AG04449 (cell line): ENCODE measurements around the gene ODF2L.

ENCODE experiments used
- CTCF ChIA-PET: fragments of 350-600 bp; formaldehyde crosslinking; extraction: SDS; loops from one replicate; lab custom pipeline; 2021; ENCODE audit warnings: antibody characterized with exemption; lab: Yijun Ruan, JAX
- POLR2A ChIA-PET: fragments of 400-600, 350-600 bp; formaldehyde crosslinking; extraction: SDS; loops from one replicate; lab custom pipeline; 2020; ENCODE audit warnings: antibody characterized with exemption, inconsistent platforms; lab: Yijun Ruan, JAX
- DNase-seq: peaks from one replicate; pipeline ENCODE4 v3.0.0-alpha.2; 2010; ENCODE audit warnings: low read depth, low spot score
- H3K4me3 ChIP-seq: 2 replicates; pipeline ENCODE4 v1.5.1; 2011; ENCODE audit warnings: low read depth, mild to moderate bottlenecking, control low read depth, low read length
- CTCF ChIP-seq: IDR thresholded peaks from one replicate; pipeline ENCODE4 v1.5.1; 2011; ENCODE audit warnings: mild to moderate bottlenecking, moderate library complexity, low read length, control low read depth, inconsistent platforms; ENCODE audit not compliant: insufficient read depth; ENCODE audit errors: missing control alignments

ODF2L gene

GRCh38 chr1:86396498-86396890 lies 371 bp upstream of the ODF2L start:
- DNase-seq, result no peak
- CTCF ChIA-PET, result interaction anchor here (0.7 to 2.9 kb wide), 7 partner anchors 13 to 308 kb away, joined by 3 to 11 read pairs (median 5); partner anchors contain the start of gene SH3GLB1
- POLR2A ChIA-PET, result interaction anchor here (0.6 kb wide), 1 partner anchor 33 kb away, joined by 3 read pairs; no protein-coding TSS in a partner anchor
- peak overlapping the region; percentile 94 for H3K4me3 ChIP-seq
- TF ChIP-seq CTCF, result no peak

GRCh38 chr1:86394416-86394815 lies 1.7 kb downstream of the ODF2L start:
- DNase-seq, result no peak
- POLR2A ChIA-PET, result no interaction called here
- CTCF ChIA-PET, result interaction anchor here (1.1 to 2.9 kb wide), 2 partner anchors 15 to 107 kb away, joined by 3 to 11 read pairs; no protein-coding TSS in a partner anchor
- no peak overlapping the region for H3K4me3 ChIP-seq
- TF ChIP-seq CTCF, result no peak

- ChIA-PET CTCF (interaction anchor here (1.0 to 2.4 kb wide), 3 partner anchors 9 to 113 kb away, joined by 3 to 7 read pairs (median 5); no protein-coding TSS in a partner anchor), POLR2A (no interaction called here)
- no peak for TF ChIP-seq CTCF
- H3K4me3 ChIP-seq, result no peak overlapping the region
- DNase-seq, result no peak
These were observed 6.8 kb downstream of the ODF2L start for GRCh38 chr1:86389307-86389706.

- ChIA-PET CTCF (interaction anchor here (1.4 kb wide), 1 partner anchor 111 kb away, joined by 5 read pairs; no protein-coding TSS in a partner anchor), POLR2A (no interaction called here)
- H3K4me3 ChIP-seq, result no peak overlapping the region
- no peak for TF ChIP-seq CTCF
- no peak for DNase-seq
These were observed 7.3 kb downstream of the ODF2L start for GRCh38 chr1:86388777-86389176.

GRCh38 chr1:86387916-86388627 lies 8.1 kb downstream of the ODF2L start:
- POLR2A ChIA-PET, result no interaction called here
- no peak overlapping the region for H3K4me3 ChIP-seq
- TF ChIP-seq CTCF, result no peak
- CTCF ChIA-PET, result interaction anchor here (0.9 to 1.1 kb wide), 6 partner anchors 8 to 316 kb away, joined by 3 to 4 read pairs (median 3); partner anchors contain the start of gene SH3GLB1
- DNase-seq, result no peak

GRCh38 chr1:86382878-86383277 lies 13.2 kb downstream of the ODF2L start:
- ChIA-PET POLR2A (no interaction called here), CTCF (interaction anchor here (1.7 to 5.7 kb wide), 3 partner anchors 118 to 451 kb away, joined by 5 to 61 read pairs (median 40); no protein-coding TSS in a partner anchor)
- no peak overlapping the region for H3K4me3 ChIP-seq
- DNase-seq, result no peak
- TF ChIP-seq CTCF, result no peak
